HepG2 (cell line): Measurements from ENCODE around the gene RABGEF1. TPM values are rescaled to one million over a fixed set of nuclear protein-coding genes. Genes with fewer than 3 reads are reported as not detected.

Experiments
- ATAC-seq: fragments of 200-7000 bp; cut with Tn5 transposase; 3 replicates; pipeline ENCODE4 v1.9.1; 2020; ENCODE audit warnings: mild to moderate bottlenecking, moderate library complexity
- BruUV-seq: library from RNA; stranded (reverse); fragments of 400-500 nt; replicated peaks from 2 replicates; lab custom pipeline; 2021; lab: Mats Ljungman, UMichigan
- CTCF ChIA-PET: fragments of 300-600 bp; formaldehyde crosslinking; extraction: SDS; loops from one replicate; lab custom pipeline; 2021; ENCODE audit warnings: low total read pairs, inconsistent platforms, low intra/inter-chr PET ratio; lab: Yijun Ruan, JAX
- POLR2A ChIA-PET: fragments of 350-600 bp; sonication (Branson Sonifier 250); formaldehyde crosslinking; loops from one replicate; lab custom pipeline; 2020; ENCODE audit warnings: antibody characterized with exemption, inconsistent platforms; lab: Yijun Ruan, JAX
- DNase-seq: peaks from one replicate; pipeline ENCODE4 v3.0.0-alpha.2; 2015; ENCODE audit warnings: low spot score
- FAIRE-seq: peaks from 3 replicates; lab custom pipeline; 2011; peaks lifted over from hg19 to GRCh38; lab: Jason Lieb, UNC
- H2AFZ ChIP-seq: one replicate; pipeline ENCODE4 v1.6.1; 2011; ENCODE audit warnings: low read length, inconsistent platforms
- H3K27ac ChIP-seq: fragments of 300-600 bp; 3 replicates; pipeline ENCODE4 v1.8.0; 2011; ENCODE audit warnings: mixed run types, mild to moderate bottlenecking, mixed read lengths, low read length, inconsistent platforms; ENCODE audit not compliant: insufficient read depth; ENCODE audit errors: extremely low read length
- H3K27me3 ChIP-seq, 2 experiments: fragments of 200-600 bp in 1 of 2; 2 replicates in 1 of 2; 3 replicates in 1 of 2; pipeline versions ENCODE4 v1.6.0 to v1.8.0; 2011; ENCODE audit warnings: low read length in 2 of 2, mild to moderate bottlenecking in 2 of 2, moderate library complexity in 2 of 2, inconsistent platforms in 1 of 2; ENCODE audit not compliant: insufficient read depth in 2 of 2, control insufficient read depth in 1 of 2
- H3K36me3 ChIP-seq, 2 experiments: fragments of 200-600 bp in 1 of 2; replicated peaks in 1 of 2; 2 replicates in 1 of 2; 3 replicates in 1 of 2; pipeline versions ENCODE4 v1.5.1 to v1.8.0; 2011; ENCODE audit warnings: low read length in 2 of 2, inconsistent platforms in 1 of 2; ENCODE audit not compliant: insufficient read depth in 2 of 2, control insufficient read depth in 1 of 2
- H3K4me1 ChIP-seq: 2 replicates; pipeline ENCODE4 v1.5.1; 2012; ENCODE audit warnings: low read length, inconsistent platforms; ENCODE audit not compliant: insufficient read depth
- H3K4me2 ChIP-seq: 2 replicates; pipeline ENCODE4 v1.6.0; 2011; ENCODE audit warnings: low read depth, low read length, inconsistent platforms
- H3K4me3 ChIP-seq, 3 experiments: fragments of 200-600 bp in 1 of 3; sonication (generic), shearing (Covaris generic) in 1 of 3; replicated peaks in 1 of 3; 2 replicates each; pipeline ENCODE4 v1.5.1; 2011 to 2016; ENCODE audit warnings: low read length in 3 of 3, inconsistent platforms in 2 of 3, low read depth in 2 of 3, mild to moderate bottlenecking in 2 of 3, control low read depth in 1 of 3, mixed read lengths in 1 of 3; ENCODE audit not compliant: insufficient read depth in 1 of 3
- H3K79me2 ChIP-seq: one replicate; pipeline ENCODE4 v1.6.1; 2011; ENCODE audit warnings: low read length, inconsistent platforms; ENCODE audit not compliant: insufficient read depth
- H3K9ac ChIP-seq: 2 replicates; pipeline ENCODE4 v1.6.0; 2011; ENCODE audit warnings: mild to moderate bottlenecking, low read depth, low read length, inconsistent platforms; ENCODE audit not compliant: insufficient read depth
- H3K9me3 ChIP-seq: 2 replicates; pipeline ENCODE4 v1.5.1; 2012; ENCODE audit warnings: mild to moderate bottlenecking, low read length
- H4K20me1 ChIP-seq: 2 replicates; pipeline ENCODE4 v1.6.0; 2011; ENCODE audit warnings: inconsistent platforms, mild to moderate bottlenecking, low read length, moderate library complexity; ENCODE audit not compliant: insufficient read depth
- CTCF ChIP-seq: sonication (generic); formaldehyde crosslinking; IDR thresholded peaks from 2 replicates; pipeline ENCODE4 v1.5.0; 2020; ENCODE audit warnings: mild to moderate bottlenecking, missing genetic modification reagents, moderate library complexity
- FOSL2 ChIP-seq: sonication (generic); formaldehyde crosslinking; IDR thresholded peaks from 2 replicates; pipeline ENCODE4 v1.4.0; 2020; ENCODE audit warnings: missing genetic modification reagents
- FOXA1 ChIP-seq, 2 experiments: fragments of 450-650 bp in 1 of 2; sonication (generic) in 1 of 2; formaldehyde crosslinking in 1 of 2; IDR thresholded peaks; 2 replicates each; pipeline versions ENCODE4 v1.4.0 to v1.6.1; 2016 to 2020; ENCODE audit warnings: missing genetic modification reagents in 1 of 2
- RAD21 ChIP-seq: fragments of 450-650 bp; formaldehyde crosslinking; IDR thresholded peaks from 2 replicates; pipeline ENCODE4 v1.5.0; 2020; ENCODE audit warnings: mild to moderate bottlenecking
- SALL1 ChIP-seq: sonication (generic); formaldehyde crosslinking; IDR thresholded peaks from 2 replicates; pipeline ENCODE4 v1.8.0; 2022; ENCODE audit warnings: mild to moderate bottlenecking, missing genetic modification reagents
- SMC3 ChIP-seq: IDR thresholded peaks from 2 replicates; pipeline ENCODE4 v1.6.1; 2011; ENCODE audit warnings: low read length, improper control_type of control experiment
- STAG1 ChIP-seq: sonication (generic); formaldehyde crosslinking; IDR thresholded peaks from 2 replicates; pipeline ENCODE4 v1.4.0; 2020; ENCODE audit warnings: missing genetic modification reagents
- ZBTB10 ChIP-seq: sonication (generic); formaldehyde crosslinking; IDR thresholded peaks from 2 replicates; pipeline ENCODE4 v1.4.0; 2020; ENCODE audit warnings: missing genetic modification reagents, borderline replicate concordance
- ZMYM4 ChIP-seq: sonication (generic); formaldehyde crosslinking; IDR thresholded peaks from 2 replicates; pipeline ENCODE4 v1.8.1; 2023; ENCODE audit warnings: mild to moderate bottlenecking, missing genetic modification reagents
- ZNF33A ChIP-seq: sonication (generic); formaldehyde crosslinking; IDR thresholded peaks from 2 replicates; pipeline ENCODE4 v1.5.1; 2020; ENCODE audit warnings: missing genetic modification reagents, mild to moderate bottlenecking, moderate library complexity, borderline replicate concordance
- WGBS: methylation state at CpG from one replicate; pipeline ENCODE4 v1.1.6; 2017; ENCODE audit warnings: low lambda C conversion rate; 5-methylcytosine and 5-hydroxymethylcytosine counted together
- in situ Hi-C: cut with HindIII; loops from 2 replicates; pipeline ENCODE4 v1.10.0; 2017; ENCODE audit warnings: low pct_unique_long_range_greater_than_20kb; ENCODE audit not compliant: extremely low pct_ligation_motif_present
- intact Hi-C: fragments of 100-400 bp; cut with micrococcal nuclease; formaldehyde crosslinking; loops from one replicate; pipeline ENCODE4 v1.10.0; 2022; ENCODE audit not compliant: unreplicated experiment
- polyA plus RNA-seq, 8 experiments: library from polyadenylated mRNA; depleted of rRNA in 3 of 8; stranded (reverse) in 7 of 8; unstranded in 1 of 8; fragments of >200 nt; fragmentation: Illumina TruSeq in 4 of 8; extraction: Trizol in 4 of 8; gene quantifications; 2 replicates each; pipeline versions ENCODE4 v1.2.1 to v1.2.3, GENCODE V29; 2011 to 2016; ENCODE audit warnings: low read depth in 4 of 8, missing spikeins in 1 of 8, mixed read lengths in 1 of 8; ENCODE audit not compliant: insufficient read depth in 1 of 8
- total RNA-seq, 5 experiments: library from RNA; depleted of rRNA; stranded (reverse); fragments of >200 nt; fragmentation: Illumina TruSeq; extraction: Trizol; gene quantifications; 2 replicates each; pipeline ENCODE4 v1.2.3, GENCODE V29; 2016; ENCODE audit warnings: low read depth in 1 of 5

Gene RABGEF1
- total and polyA plus RNA-seq, 2 of the 13 experiments (the other 11 are each of a cell fraction or from before 2014, with no cell fraction given) = 22.7 to 35.3 TPM

- H3K9me3 ChIP-seq = no peaks in the 10 kb centered on the region
- 0 out of 2 replicates have a peak overlapping the region, but pooled peaks have one; percentile 22 for H3K4me2 ChIP-seq
- H3K36me3 ChIP-seq = no peaks in the 10 kb centered on the region
- no peak overlapping the region for H2AFZ ChIP-seq
- intact Hi-C loops (loop anchor here (1.0 kb wide), 1 partner anchor 68 kb away; no protein-coding TSS in a partner anchor), in situ Hi-C loops (loop anchor here (25.0 kb wide), 1 partner anchor 150 kb away; the partner anchor contains the start of genes SBDS and TYW1)
- WGBS = 2% methylated on average over 4 of the region's 5 CpGs
- no peaks in the 10 kb centered on the region for H3K27me3 ChIP-seq
- H3K4me3 ChIP-seq = no peak overlapping the region
- peaks cover 5% of the 10 kb centered on the region; the same call in 1 of the 2 replicates for H3K4me1 ChIP-seq
- no peak overlapping the region for H3K9ac ChIP-seq
- ATAC-seq (peak; percentile 81), DNase-seq (peak; percentile 61), FAIRE-seq (peak; percentile 94)
- H3K79me2 ChIP-seq = no peaks in the 10 kb centered on the region
- TF ChIP-seq ZBTB10 = no peak
- TF ChIP-seq STAG1 = peak; percentile 82
- TF ChIP-seq ZNF33A (CRISPR knock-in tag) = no peak
- TF ChIP-seq SMC3 = peak; percentile 43
- 0 out of 2 replicates have a peak, but pooled peaks have one; percentile 6 for TF ChIP-seq FOSL2 (CRISPR knock-in tag)
- 0 out of 2 replicates have a peak, but pooled peaks have one; percentile 13 for TF ChIP-seq SALL1 (CRISPR knock-in tag)
- TF ChIP-seq ZMYM4 = 0 out of 2 replicates have a peak, but pooled peaks have one; percentile 23
- TF ChIP-seq FOXA1 (IDR thresholded peaks at IDR 0.05) = no peak
- TF ChIP-seq FOXA1 (CRISPR knock-in tag; IDR thresholded peaks at IDR 0.05) = 0 out of 2 replicates have a peak, but pooled peaks have one; percentile 15
- TF ChIP-seq RAD21 (CRISPR knock-in tag) = peak; percentile 43; the same call in 1 of the 2 replicates
- TF ChIP-seq CTCF (CRISPR knock-in tag) = peak; percentile 86
- H4K20me1 ChIP-seq = no peaks in the 10 kb centered on the region
- ChIA-PET CTCF (no interaction called here), POLR2A (no interaction called here)
- no peak overlapping the region for H3K27ac ChIP-seq
- BruUV-seq = no TSS peak
Observed at GRCh38 chr7:66837007-66837406, 96.5 kb downstream of the RABGEF1 start.
